Posterior vena cava (tissue), 2 donors: ENCODE data around the gene SEMA3E. TPM values are rescaled to one million over a fixed set of nuclear protein-coding genes. Genes with fewer than 3 reads are reported as not detected.

Experiments
- DNase-seq: peaks from one replicate; pipeline ENCODE4 v3.0.0-alpha.2; 2020; ENCODE audit warnings: low spot score
- intact Hi-C, 2 donors: fragments of 100-400 bp; cut with DNase I; formaldehyde crosslinking; loops; one replicate each; pipeline versions ENCODE4 v1.14.1 to v1.14.2; 2022 to 2023
- total RNA-seq, 2 donors: library from RNA; stranded (reverse); fragmentation: NEBNext Ultra II Directional; extraction: Animal tissue kit (Norgen Biotek cat#: 25700); gene quantifications; one replicate each; pipeline ENCODE4 v1.2.1, GENCODE V29; 2021
- donor health status: DM: yes; HTN: yes; CAD: no.
- donor health status: DM: yes; HTN: yes; CAD: no.

The SEMA3E gene
- total RNA-seq, 2 donors from 2014 or later, result 1.9 to 2.2 TPM

GRCh38 chr7:83646027-83646426 is 2.9 kb downstream of the SEMA3E start:
- intact Hi-C loops, result no loop called here
- no peak for DNase-seq

DNA sequence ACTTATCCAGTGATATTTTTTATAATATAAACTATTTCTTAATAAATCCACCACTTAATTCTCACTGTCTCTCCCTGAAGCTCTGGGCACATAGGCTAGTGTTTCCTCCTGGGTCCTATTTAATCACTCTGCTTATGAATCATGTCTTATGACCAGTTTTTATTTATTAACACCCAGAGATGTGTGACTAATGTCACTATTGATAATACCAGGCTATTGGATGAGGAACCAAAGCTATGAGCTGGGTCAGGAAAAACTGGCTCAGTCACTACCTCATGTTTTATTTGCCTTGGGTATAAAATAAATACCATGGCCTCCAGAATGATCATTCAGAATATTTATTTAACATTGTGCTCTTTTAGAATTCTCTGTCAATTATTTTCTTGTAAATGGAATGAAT is 5.2 kb downstream of the SEMA3E start:
- no peak for DNase-seq
- intact Hi-C loops, result no loop called here

- intact Hi-C loops, result no loop called here
- no peak for DNase-seq
Measured at GRCh38 chr7:83643012-83643411, 5.9 kb downstream of the SEMA3E start.

DNA sequence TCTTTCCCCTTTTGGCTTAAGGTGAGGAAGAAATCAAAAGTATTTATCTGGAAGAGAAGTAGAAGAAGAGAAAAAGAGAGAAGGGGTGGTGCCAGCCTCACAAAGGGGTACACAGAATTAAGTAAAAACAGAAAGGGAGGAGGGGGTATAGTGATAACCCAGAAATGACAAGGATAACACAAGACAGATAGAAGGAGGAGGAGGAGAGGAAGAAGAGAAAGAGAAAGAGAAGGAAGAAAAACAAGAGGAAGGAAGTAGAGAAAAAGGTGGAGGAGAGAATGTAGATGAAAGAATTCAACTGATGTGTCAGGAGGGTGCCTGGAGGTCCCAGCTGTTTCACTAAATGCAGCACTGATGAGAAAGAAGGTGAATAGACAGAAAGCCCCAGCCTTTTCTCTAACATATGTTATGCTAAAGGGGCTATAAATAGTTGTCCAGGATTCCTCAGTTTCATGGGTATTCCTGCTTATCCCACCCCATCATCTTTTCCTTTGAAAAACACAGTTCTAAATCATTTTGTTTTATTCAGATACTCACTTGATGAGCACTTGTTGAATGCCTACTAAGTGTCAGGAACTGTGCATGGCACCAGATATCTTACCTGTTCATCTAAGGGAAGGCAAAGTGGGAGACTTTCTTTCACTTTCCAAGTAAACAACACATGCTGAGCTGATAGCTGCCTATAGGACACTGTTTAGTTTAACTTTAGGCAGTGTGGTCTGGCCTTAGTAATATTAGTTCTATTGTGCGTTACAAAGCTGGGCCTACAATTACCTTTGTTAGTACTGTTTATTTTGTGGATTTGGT is 8.0 kb downstream of the SEMA3E start:
- no peak for DNase-seq
- intact Hi-C loops, result no loop called here

DNA sequence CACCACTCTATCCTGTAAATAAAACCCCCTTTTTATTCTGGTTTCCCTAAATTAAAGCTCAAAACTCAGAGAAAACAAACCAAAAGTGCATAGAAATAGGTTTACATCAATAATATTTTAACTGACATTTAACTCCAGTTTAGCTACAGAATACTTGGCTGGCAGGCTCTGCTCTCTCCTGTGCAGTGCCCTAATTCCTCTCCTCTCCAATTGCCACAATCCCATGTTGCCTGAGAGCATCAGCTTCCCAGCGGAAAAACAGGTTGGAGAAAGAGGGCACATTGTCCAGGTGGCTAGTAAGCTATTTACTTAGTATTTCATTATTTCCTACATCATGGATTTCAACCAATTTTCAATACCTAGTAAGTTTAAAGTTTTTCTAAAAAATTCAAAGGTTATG is 8.7 kb downstream of the SEMA3E start:
- DNase-seq, result no peak
- intact Hi-C loops, result no loop called here

DNA sequence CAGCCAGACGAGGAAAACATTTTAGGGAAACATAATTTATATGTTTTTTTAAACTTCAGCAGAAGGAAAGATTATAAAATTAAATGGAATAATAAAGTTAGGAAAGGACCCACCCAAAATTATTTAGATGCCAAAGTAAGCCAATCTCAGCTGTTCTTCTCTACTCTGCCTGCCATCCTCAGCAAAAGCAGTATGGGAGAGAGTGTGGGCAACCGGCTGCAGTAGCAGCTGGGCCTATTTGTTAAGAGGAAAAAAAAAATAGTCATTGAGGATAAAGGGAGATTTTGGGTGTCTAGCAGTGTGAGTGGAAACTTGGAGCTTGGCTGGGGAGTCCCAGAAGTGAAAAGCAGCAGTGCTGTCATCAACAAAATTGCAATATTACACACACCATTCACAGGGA is 15.4 kb downstream of the SEMA3E start:
- DNase-seq, result no peak
- intact Hi-C loops, result loop anchor here in 1 of 2 donors (1.0 kb wide), 1 partner anchor 32 kb away; no protein-coding TSS in a partner anchor

DNA sequence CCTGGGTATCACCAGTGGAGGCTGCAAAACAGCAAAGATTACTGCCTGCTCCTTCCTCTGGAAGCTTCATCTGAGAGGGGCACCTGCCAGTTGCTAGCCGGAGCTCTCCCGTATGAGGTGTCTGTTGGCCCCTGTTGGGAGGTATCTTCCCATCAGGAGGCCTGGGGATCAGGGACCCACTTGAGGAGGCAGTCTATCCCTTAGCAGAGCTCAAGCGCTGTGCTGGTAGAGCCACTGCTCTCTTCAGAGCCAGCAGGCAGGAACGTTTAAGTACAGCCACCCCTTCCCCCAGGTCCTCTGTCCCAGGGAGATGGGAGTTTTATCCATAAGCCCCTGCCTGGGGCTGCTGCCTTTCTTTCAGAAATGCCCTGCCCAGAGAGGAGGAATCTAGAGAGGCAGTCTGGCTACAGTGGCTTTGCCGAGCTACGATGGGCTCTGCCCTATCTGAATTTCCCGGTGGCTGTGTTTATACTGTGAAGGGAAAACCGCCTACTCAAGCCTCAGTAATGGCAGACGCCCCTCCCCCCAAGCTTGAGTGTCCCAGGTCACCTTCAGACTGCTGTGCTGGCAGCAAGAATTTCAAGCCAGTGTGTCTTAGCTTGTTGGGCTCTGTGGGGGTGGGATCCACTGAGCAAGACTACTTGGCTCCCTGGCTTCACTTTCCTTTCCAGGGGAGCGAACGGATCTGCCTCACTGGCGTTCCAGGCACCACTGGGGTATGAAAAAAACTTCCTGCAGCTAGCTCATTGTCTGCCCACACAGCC is 19.6 kb downstream of the SEMA3E start:
- DNase-seq, result peak; percentile 31
- intact Hi-C loops, result no loop called here

DNA sequence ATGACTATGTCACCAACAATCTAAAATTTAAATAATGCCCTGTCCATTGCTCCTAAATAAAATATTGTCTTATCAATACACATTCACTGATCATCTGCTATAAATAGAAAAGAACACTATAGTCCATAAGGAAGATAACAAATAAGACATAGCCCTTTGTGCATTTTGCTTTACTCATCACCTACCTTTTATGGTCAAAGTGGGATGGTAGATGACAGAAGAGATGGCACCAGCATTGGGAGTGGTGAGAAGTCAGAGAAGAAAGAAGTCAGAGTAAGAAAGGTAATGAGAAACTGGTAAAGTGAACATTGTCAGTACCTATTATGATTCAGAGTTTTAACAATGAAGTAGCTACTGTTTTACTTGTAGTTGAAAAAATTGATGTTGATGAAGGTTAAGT is 31.1 kb downstream of the SEMA3E start:
- no peak for DNase-seq
- intact Hi-C loops, result no loop called here

- intact Hi-C loops, result no loop called here
- DNase-seq, result no peak
Measured at GRCh38 chr7:83614112-83614511, 34.8 kb downstream of the SEMA3E start.

DNA sequence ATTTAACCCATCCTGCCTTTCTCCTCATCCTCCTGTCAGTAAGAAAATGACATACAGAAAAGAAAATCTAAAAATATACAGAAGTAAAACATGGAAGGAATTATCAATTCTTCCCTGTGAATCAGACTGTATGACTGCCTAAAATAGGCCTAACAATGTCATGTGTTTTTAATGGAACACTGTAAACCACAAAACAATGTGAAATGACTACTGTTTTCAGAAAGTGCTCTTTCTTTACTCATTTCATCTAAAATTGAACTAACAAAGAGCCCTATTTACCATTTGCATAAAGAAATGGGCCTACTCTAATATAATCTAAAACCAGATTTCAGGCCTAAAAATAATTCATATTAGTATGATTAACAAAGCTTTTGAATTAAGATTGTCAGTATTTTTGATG is 35.7 kb downstream of the SEMA3E start:
- DNase-seq, result no peak
- intact Hi-C loops, result no loop called here

- intact Hi-C loops, result no loop called here
- no peak for DNase-seq
Measured at GRCh38 chr7:83611776-83612175, 37.2 kb downstream of the SEMA3E start.

DNA sequence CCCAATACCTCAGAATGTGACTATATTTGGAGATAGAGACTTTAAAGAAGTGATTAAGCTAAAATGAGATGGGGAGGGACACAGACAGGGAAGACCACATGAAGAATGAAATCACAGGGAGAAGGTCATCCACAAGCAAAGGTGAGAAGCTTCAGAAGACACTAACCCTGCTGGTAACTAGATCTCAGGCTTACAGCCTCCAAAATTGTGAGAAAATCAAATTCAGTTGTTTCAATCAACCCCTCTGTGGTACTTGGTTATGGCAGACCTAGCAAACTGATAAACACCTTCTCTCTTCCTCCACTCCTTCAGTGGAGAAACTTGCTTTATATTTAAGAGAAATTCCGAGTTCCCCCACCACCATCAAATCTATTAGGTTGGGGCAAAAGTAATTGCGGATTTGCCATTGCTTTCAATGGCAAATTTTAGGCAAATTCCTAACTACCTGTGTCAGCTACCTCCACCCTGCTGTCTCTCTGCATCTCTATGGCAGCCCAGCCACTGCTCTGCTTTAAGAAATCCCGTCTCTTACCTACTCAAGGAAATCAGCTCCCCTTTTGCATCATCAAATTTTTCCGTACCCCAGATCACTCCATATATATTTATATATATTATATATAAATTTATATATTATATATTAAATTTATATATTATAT is 38.2 kb downstream of the SEMA3E start:
- intact Hi-C loops, result no loop called here

GRCh38 chr7:83608716-83609115 is 40.2 kb downstream of the SEMA3E start:
- intact Hi-C loops, result no loop called here
- DNase-seq, result no peak

More for the DNA sequence above, 38.2 kb downstream of the SEMA3E start:
- no peak for DNase-seq

- DNase-seq, result no peak
- intact Hi-C loops, result no loop called here
Measured at GRCh38 chr7:83603649-83604048, 45.3 kb downstream of the SEMA3E start.

GRCh38 chr7:83599131-83599530 is 49.8 kb downstream of the SEMA3E start:
- no peak for DNase-seq
- intact Hi-C loops, result no loop called here

- DNase-seq, result no peak
- intact Hi-C loops, result no loop called here
Measured at GRCh38 chr7:83593921-83594475, 54.9 kb downstream of the SEMA3E start.

- intact Hi-C loops, result no loop called here
- no peak for DNase-seq
Measured at GRCh38 chr7:83588602-83589240, 60.2 kb downstream of the SEMA3E start.

DNA sequence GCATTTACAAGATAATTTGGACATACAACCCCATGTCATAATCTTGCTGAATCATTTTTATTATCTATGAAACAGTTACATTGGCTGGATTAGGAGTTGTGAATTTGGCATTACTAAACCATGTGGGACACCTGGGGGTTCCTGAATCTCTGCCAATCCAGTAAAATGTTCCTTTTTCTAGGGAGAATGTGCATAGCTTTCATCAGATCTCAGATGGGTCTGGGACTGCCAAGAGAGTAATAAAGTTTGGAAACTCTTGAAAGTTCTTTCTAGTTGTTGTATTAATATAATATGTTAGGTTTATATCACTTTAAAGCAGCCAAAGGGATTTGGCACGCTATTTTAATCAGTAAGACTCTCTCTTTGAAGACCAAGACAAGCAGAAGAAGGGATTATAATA is 62.7 kb downstream of the SEMA3E start:
- no peak for DNase-seq
- intact Hi-C loops, result no loop called here

DNA sequence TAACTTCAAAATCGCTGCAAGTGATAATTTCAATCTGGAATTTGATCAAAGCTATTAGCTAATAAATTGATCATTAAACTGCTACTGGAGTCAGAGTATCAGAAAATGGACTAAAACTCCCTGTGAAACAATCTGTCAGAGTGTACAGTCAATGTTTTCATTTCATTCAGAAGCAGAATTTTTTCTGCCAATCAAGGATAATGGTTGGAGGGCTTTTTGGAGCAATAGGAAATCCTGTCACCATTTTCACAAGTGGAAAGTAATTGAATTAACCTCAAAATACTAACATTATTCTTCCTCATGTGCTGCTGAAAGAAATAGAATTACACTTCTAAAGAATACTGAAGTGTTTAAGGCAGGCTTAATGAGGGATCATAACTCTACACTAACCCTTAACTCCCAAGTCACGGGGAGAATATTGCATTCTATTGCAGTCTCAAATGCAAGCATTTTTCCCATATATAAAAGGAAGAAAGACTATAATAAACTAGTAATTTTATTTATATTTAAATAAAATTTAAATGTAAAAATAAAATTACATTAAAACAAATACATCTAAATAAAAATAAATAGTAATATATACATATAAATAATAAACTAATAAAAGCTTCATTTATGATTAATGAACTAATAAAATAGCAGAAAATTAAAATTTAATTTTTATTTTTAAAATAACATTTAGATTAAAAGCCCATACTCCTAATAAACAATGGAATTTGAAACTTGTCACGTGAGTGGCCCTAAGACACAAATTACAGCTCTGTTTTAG is 67.1 kb downstream of the SEMA3E start:
- DNase-seq, result no peak
- intact Hi-C loops, result no loop called here
